MM.1S (cell line): ENCODE data around the gene SMKR1.

ENCODE experiments used
- DNase-seq: peaks from one replicate; pipeline ENCODE4 v3.0.0-alpha.2; 2015
- H2AFZ ChIP-seq: fragments of 300-600 bp; sonication (generic); 2 replicates; pipeline ENCODE4 v1.6.0; 2016; ENCODE audit warnings: antibody characterized with exemption, low read length
- H3F3A ChIP-seq: fragments of 300-600 bp; sonication (generic); 2 replicates; pipeline ENCODE4 v1.6.1; 2016; ENCODE audit warnings: mild to moderate bottlenecking, antibody characterized with exemption, low read length, moderate library complexity, mixed read lengths; ENCODE audit not compliant: insufficient read depth
- H3K27ac ChIP-seq: fragments of 300-600 bp; sonication (generic); 2 replicates; pipeline ENCODE4 v1.5.1; 2016; ENCODE audit warnings: mild to moderate bottlenecking, low read length
- H3K27me3 ChIP-seq: fragments of 300-600 bp; sonication (generic); replicated peaks from 2 replicates; pipeline ENCODE4 v1.6.0; 2016; ENCODE audit warnings: low read length; ENCODE audit not compliant: insufficient read depth
- H3K36me3 ChIP-seq: fragments of 300-600 bp; sonication (generic); replicated peaks from 2 replicates; pipeline ENCODE4 v1.6.1; 2016; ENCODE audit warnings: mild to moderate bottlenecking, low read length, mixed read lengths; ENCODE audit not compliant: insufficient read depth
- H3K4me1 ChIP-seq: fragments of 300-600 bp; sonication (generic); 2 replicates; pipeline ENCODE4 v1.6.1; 2016; ENCODE audit warnings: low read length, mixed read lengths
- H3K4me2 ChIP-seq: fragments of 300-600 bp; sonication (generic); 2 replicates; pipeline ENCODE4 v1.6.0; 2016; ENCODE audit warnings: low read depth, low read length
- H3K4me3 ChIP-seq: fragments of 300-600 bp; sonication (generic); 2 replicates; pipeline ENCODE4 v1.5.1; 2016; ENCODE audit warnings: low read length, mixed read lengths
- H3K79me2 ChIP-seq: fragments of 300-600 bp; sonication (generic); 2 replicates; pipeline ENCODE4 v1.6.1; 2016; ENCODE audit warnings: mixed run types, low read length, mixed read lengths
- H3K9ac ChIP-seq: fragments of 300-600 bp; sonication (generic); 2 replicates; pipeline ENCODE4 v1.6.1; 2016; ENCODE audit warnings: low read length, mixed read lengths
- H3K9me2 ChIP-seq: fragments of 300-600 bp; sonication (generic); replicated peaks from 2 replicates; pipeline ENCODE4 v1.6.1; 2016; ENCODE audit warnings: mild to moderate bottlenecking, low read length, mixed read lengths; ENCODE audit not compliant: insufficient read depth
- H3K9me3 ChIP-seq: fragments of 300-600 bp; sonication (generic); replicated peaks from 2 replicates; pipeline ENCODE4 v1.6.1; 2016; ENCODE audit warnings: mild to moderate bottlenecking, low read length, mixed read lengths; ENCODE audit not compliant: insufficient read depth
- H4K20me1 ChIP-seq: fragments of 300-600 bp; sonication (generic); 2 replicates; pipeline ENCODE4 v1.6.1; 2016; ENCODE audit warnings: mild to moderate bottlenecking, low read length, moderate library complexity, mixed read lengths; ENCODE audit not compliant: insufficient read depth
- EZH2 ChIP-seq: fragments of 300-600 bp; sonication (generic); optimal IDR thresholded peaks from 2 replicates; pipeline ENCODE3; 2017; ENCODE audit warnings: low read depth, mild to moderate bottlenecking, antibody characterized with exemption, low read length, mixed read lengths
- EZH2phosphoT487 ChIP-seq: fragments of 300-600 bp; sonication (generic); IDR thresholded peaks from 2 replicates; pipeline ENCODE4 v1.6.1; 2018; ENCODE audit warnings: antibody characterized with exemption, low read length
- TF ChIP-seq, protein P1 (sequence below): fragments of 300-600 bp; sonication (generic); IDR thresholded peaks from 2 replicates; pipeline ENCODE4 v1.5.1; 2016; ENCODE audit warnings: antibody characterized with exemption, low read length, mixed read lengths

Gene SMKR1

DNA sequence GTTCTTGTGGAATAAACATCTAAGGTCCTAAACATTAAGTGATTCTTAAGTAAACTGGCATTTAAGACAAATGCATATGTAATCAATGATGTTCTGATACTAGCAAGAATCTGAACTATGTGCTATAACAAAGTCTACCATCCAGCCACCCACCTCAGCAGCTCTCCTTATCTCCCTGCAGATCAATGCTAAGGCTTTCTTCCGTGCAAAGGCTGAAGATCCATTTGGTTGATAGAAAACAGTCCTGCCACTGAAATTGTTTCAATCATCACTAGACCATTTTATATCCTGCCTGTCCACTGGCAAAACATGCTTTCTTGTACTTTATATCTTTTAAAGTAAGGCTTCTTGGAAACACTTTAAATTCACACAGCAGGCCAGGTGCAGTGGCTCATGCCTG lies 6.3 kb upstream of the SMKR1 start:
- H3K9me2 ChIP-seq = no peaks in the 10 kb centered on the region
- TF ChIP-seq EZH2 = no peak
- TF ChIP-seq, protein P1, sequence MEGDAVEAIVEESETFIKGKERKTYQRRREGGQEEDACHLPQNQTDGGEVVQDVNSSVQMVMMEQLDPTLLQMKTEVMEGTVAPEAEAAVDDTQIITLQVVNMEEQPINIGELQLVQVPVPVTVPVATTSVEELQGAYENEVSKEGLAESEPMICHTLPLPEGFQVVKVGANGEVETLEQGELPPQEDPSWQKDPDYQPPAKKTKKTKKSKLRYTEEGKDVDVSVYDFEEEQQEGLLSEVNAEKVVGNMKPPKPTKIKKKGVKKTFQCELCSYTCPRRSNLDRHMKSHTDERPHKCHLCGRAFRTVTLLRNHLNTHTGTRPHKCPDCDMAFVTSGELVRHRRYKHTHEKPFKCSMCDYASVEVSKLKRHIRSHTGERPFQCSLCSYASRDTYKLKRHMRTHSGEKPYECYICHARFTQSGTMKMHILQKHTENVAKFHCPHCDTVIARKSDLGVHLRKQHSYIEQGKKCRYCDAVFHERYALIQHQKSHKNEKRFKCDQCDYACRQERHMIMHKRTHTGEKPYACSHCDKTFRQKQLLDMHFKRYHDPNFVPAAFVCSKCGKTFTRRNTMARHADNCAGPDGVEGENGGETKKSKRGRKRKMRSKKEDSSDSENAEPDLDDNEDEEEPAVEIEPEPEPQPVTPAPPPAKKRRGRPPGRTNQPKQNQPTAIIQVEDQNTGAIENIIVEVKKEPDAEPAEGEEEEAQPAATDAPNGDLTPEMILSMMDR = no peak
- no peak for TF ChIP-seq EZH2phosphoT487
- H3K9ac ChIP-seq = no peak overlapping the region
- no peaks in the 10 kb centered on the region for H3K4me1 ChIP-seq
- no peaks in the 10 kb centered on the region for H3K27me3 ChIP-seq
- no peak overlapping the region for H2AFZ ChIP-seq
- H3K36me3 ChIP-seq = no peaks in the 10 kb centered on the region
- H3K79me2 ChIP-seq = no peaks in the 10 kb centered on the region
- no peak overlapping the region for H3K4me3 ChIP-seq
- no peak overlapping the region for H3K27ac ChIP-seq
- H4K20me1 ChIP-seq = no peaks in the 10 kb centered on the region
- H3K4me2 ChIP-seq = no peak overlapping the region
- no peaks in the 10 kb centered on the region for H3F3A ChIP-seq
- H3K9me3 ChIP-seq = no peaks in the 10 kb centered on the region
- peak; percentile 4 for DNase-seq

GRCh38 chr7:129496653-129497052 lies 5.7 kb upstream of the SMKR1 start:
- no peak overlapping the region for H3K9ac ChIP-seq
- no peaks in the 10 kb centered on the region for H3K9me3 ChIP-seq
- H3K36me3 ChIP-seq = no peaks in the 10 kb centered on the region
- H3K4me3 ChIP-seq = no peak overlapping the region
- TF ChIP-seq EZH2 = no peak
- TF ChIP-seq EZH2phosphoT487 = no peak
- no peaks in the 10 kb centered on the region for H4K20me1 ChIP-seq
- DNase-seq = no peak
- no peaks in the 10 kb centered on the region for H3K4me1 ChIP-seq
- no peak overlapping the region for H3K4me2 ChIP-seq
- H3F3A ChIP-seq = no peaks in the 10 kb centered on the region
- no peak overlapping the region for H3K27ac ChIP-seq
- no peaks in the 10 kb centered on the region for H3K27me3 ChIP-seq
- no peaks in the 10 kb centered on the region for H3K79me2 ChIP-seq
- H2AFZ ChIP-seq = no peak overlapping the region
- H3K9me2 ChIP-seq = no peaks in the 10 kb centered on the region

- H4K20me1 ChIP-seq = no peaks in the 10 kb centered on the region
- no peaks in the 10 kb centered on the region for H3K79me2 ChIP-seq
- no peak overlapping the region for H2AFZ ChIP-seq
- H3K27ac ChIP-seq = no peak overlapping the region
- no peaks in the 10 kb centered on the region for H3K27me3 ChIP-seq
- DNase-seq = peak; percentile 1
- TF ChIP-seq EZH2 = no peak
- no peak overlapping the region for H3K4me3 ChIP-seq
- H3K9me2 ChIP-seq = no peaks in the 10 kb centered on the region
- H3K36me3 ChIP-seq = no peaks in the 10 kb centered on the region
- H3K4me1 ChIP-seq = no peaks in the 10 kb centered on the region
- H3K4me2 ChIP-seq = no peak overlapping the region
- no peak overlapping the region for H3K9ac ChIP-seq
- no peaks in the 10 kb centered on the region for H3F3A ChIP-seq
- H3K9me3 ChIP-seq = no peaks in the 10 kb centered on the region
These were observed 5.2 kb upstream of the SMKR1 start for GRCh38 chr7:129497156-129497555.

- Histone ChIP-seq H3K27ac (no peak overlapping the region), H3K9me3 (no peaks in the 10 kb centered on the region), H3F3A (no peaks in the 10 kb centered on the region), H4K20me1 (no peaks in the 10 kb centered on the region), H3K4me3 (no peak overlapping the region), H3K36me3 (no peaks in the 10 kb centered on the region), H3K9ac (no peak overlapping the region), H3K79me2 (no peaks in the 10 kb centered on the region), H3K9me2 (no peaks in the 10 kb centered on the region), H3K4me2 (no peak overlapping the region), H2AFZ (no peak overlapping the region), H3K27me3 (peaks cover 1% of the 10 kb centered on the region; the same call in 1 of the 2 replicates), H3K4me1 (no peaks in the 10 kb centered on the region)
- TF ChIP-seq, protein P1 = no peak
- TF ChIP-seq EZH2phosphoT487 (no peak), EZH2 (no peak)
- DNase-seq = peak; percentile 4
These were observed 4.3 kb upstream of the SMKR1 start for GRCh38 chr7:129498021-129498420.
